ENCODE data around the gene KCTD11. TPM values are rescaled to one million over a fixed set of nuclear protein-coding genes. Genes with fewer than 3 reads are reported as not detected.
"Not testable (repeated sequence)": the region's sequence is repeated elsewhere in the genome, so short reads cannot be mapped to it uniquely, and the experiment has no call there.

The KCTD11 gene
- total RNA-seq, 2 experiments from 2014 or later, result 6.0 to 8.6 TPM

- Histone ChIP-seq H2AFZ (ENCODE audit: low read length) (no peak overlapping the region), H3K9me3 (ENCODE audit: low read length) (no peaks in the 10 kb centered on the region), H3K9me2 (ENCODE audit: insufficient read depth, low read length) (no peaks in the 10 kb centered on the region), H4K20me1 (ENCODE audit: insufficient read depth, low read length) (no peaks in the 10 kb centered on the region), H3K4me3 (ENCODE audit: low read depth, low read length, poor library complexity, severe bottlenecking) (no peak overlapping the region), H3K79me2 (ENCODE audit: insufficient read depth, low read depth, low read length) (no peaks in the 10 kb centered on the region), H3K4me1 (ENCODE audit: insufficient read depth, low read length, poor library complexity, severe bottlenecking) (peaks cover 9% of the 10 kb centered on the region), H3K27ac (ENCODE audit: low read depth, low read length, poor library complexity, severe bottlenecking) (no peak overlapping the region), H3K4me2 (ENCODE audit: low read length) (no peak overlapping the region), H3K36me3 (ENCODE audit: insufficient read depth, low read length) (no peaks in the 10 kb centered on the region)
- ChIA-PET CTCF (ENCODE audit: unreplicated experiment) (no interaction called here), POLR2A (interaction anchor here (0.5 kb wide), 1 partner anchor 218 kb away, joined by 3 read pairs; no protein-coding TSS in a partner anchor)
- no TSS peak for BruUV-seq (replicated peaks)
- intact Hi-C loops (cut with micrococcal nuclease; ENCODE audit: unreplicated experiment), result no loop called here
- DNase-seq (ENCODE audit: low spot score), result no peak
- TF ChIP-seq EZH2phosphoT487 (IDR thresholded peaks at IDR 0.05; ENCODE audit: borderline replicate concordance, low read depth, low read length) (no peak), CTCF (conservative IDR thresholded peaks at IDR 0.05; ENCODE audit: low read length) (no peak)
Measured at GRCh38 chr17:7357381-7357780, 5.4 kb downstream of the KCTD11 start.

- Histone ChIP-seq H2AFZ (ENCODE audit: low read length) (no peak overlapping the region), H3K9me2 (ENCODE audit: insufficient read depth, low read length) (no peaks in the 10 kb centered on the region), H4K20me1 (ENCODE audit: insufficient read depth, low read length) (no peaks in the 10 kb centered on the region), H3K4me2 (ENCODE audit: low read length) (no peak overlapping the region), H3K9me3 (ENCODE audit: low read length) (no peaks in the 10 kb centered on the region), H3K79me2 (ENCODE audit: insufficient read depth, low read depth, low read length) (no peaks in the 10 kb centered on the region), H3K4me1 (ENCODE audit: insufficient read depth, low read length, poor library complexity, severe bottlenecking) (no peaks in the 10 kb centered on the region), H3K36me3 (ENCODE audit: insufficient read depth, low read length) (no peaks in the 10 kb centered on the region), H3K27ac (ENCODE audit: low read depth, low read length, poor library complexity, severe bottlenecking) (no peak overlapping the region), H3K4me3 (ENCODE audit: low read depth, low read length, poor library complexity, severe bottlenecking) (no peak overlapping the region)
- intact Hi-C loops (cut with micrococcal nuclease; ENCODE audit: unreplicated experiment), result loop anchor here (2.0 kb wide), 1 partner anchor 23 kb away; no protein-coding TSS in a partner anchor
- DNase-seq (ENCODE audit: low spot score), result no peak
- ChIA-PET POLR2A (no interaction called here), CTCF (ENCODE audit: unreplicated experiment) (interaction anchor here (0.6 kb wide), 1 partner anchor 25 kb away, joined by 3 read pairs; the partner anchor contains the start of gene ACAP1)
- no peak for TF ChIP-seq EZH2phosphoT487 (IDR thresholded peaks at IDR 0.05; ENCODE audit: borderline replicate concordance, low read depth, low read length)
- no peak for TF ChIP-seq CTCF (conservative IDR thresholded peaks at IDR 0.05; ENCODE audit: low read length)
- BruUV-seq (replicated peaks), result no TSS peak
Measured at GRCh38 chr17:7361906-7362305, 9.9 kb downstream of the KCTD11 start.

- Histone ChIP-seq H3K27ac (ENCODE audit: low read depth, low read length, poor library complexity, severe bottlenecking) (no peak overlapping the region), H3K9me2 (ENCODE audit: insufficient read depth, low read length) (no peaks in the 10 kb centered on the region), H3K79me2 (ENCODE audit: insufficient read depth, low read depth, low read length) (no peaks in the 10 kb centered on the region), H3K4me3 (ENCODE audit: low read depth, low read length, poor library complexity, severe bottlenecking) (no peak overlapping the region), H4K20me1 (ENCODE audit: insufficient read depth, low read length) (no peaks in the 10 kb centered on the region), H3K9me3 (ENCODE audit: low read length) (no peaks in the 10 kb centered on the region), H3K36me3 (ENCODE audit: insufficient read depth, low read length) (no peaks in the 10 kb centered on the region), H3K4me2 (ENCODE audit: low read length) (no peak overlapping the region), H3K4me1 (ENCODE audit: insufficient read depth, low read length, poor library complexity, severe bottlenecking) (no peaks in the 10 kb centered on the region), H2AFZ (ENCODE audit: low read length) (no peak overlapping the region)
- no peak for TF ChIP-seq EZH2phosphoT487 (IDR thresholded peaks at IDR 0.05; ENCODE audit: borderline replicate concordance, low read depth, low read length)
- no peak for TF ChIP-seq CTCF (conservative IDR thresholded peaks at IDR 0.05; ENCODE audit: low read length)
- no TSS peak for BruUV-seq (replicated peaks)
- POLR2A ChIA-PET, result interaction anchor here (0.7 kb wide), 1 partner anchor 30 kb away, joined by 3 read pairs; no protein-coding TSS in a partner anchor
- no peak for DNase-seq (ENCODE audit: low spot score)
- CTCF ChIA-PET (ENCODE audit: unreplicated experiment), result no interaction called here
- intact Hi-C loops (cut with micrococcal nuclease; ENCODE audit: unreplicated experiment), result no loop called here
Measured at GRCh38 chr17:7363311-7363710, 11.3 kb downstream of the KCTD11 start.

- POLR2A ChIA-PET; H3K4me3 ChIP-seq (ENCODE audit: low read depth, low read length, poor library complexity, severe bottlenecking); H3K79me2 ChIP-seq (ENCODE audit: insufficient read depth, low read depth, low read length); BruUV-seq (replicated peaks); H3K9me2 ChIP-seq (ENCODE audit: insufficient read depth, low read length); DNase-seq (ENCODE audit: low spot score); H3K4me2 ChIP-seq (ENCODE audit: low read length); H4K20me1 ChIP-seq (ENCODE audit: insufficient read depth, low read length); CTCF ChIA-PET (ENCODE audit: unreplicated experiment); H3K27ac ChIP-seq (ENCODE audit: low read depth, low read length, poor library complexity, severe bottlenecking); H3K36me3 ChIP-seq (ENCODE audit: insufficient read depth, low read length); H3K4me1 ChIP-seq (ENCODE audit: insufficient read depth, low read length, poor library complexity, severe bottlenecking); H2AFZ ChIP-seq (ENCODE audit: low read length); H3K9me3 ChIP-seq (ENCODE audit: low read length); intact Hi-C loops (cut with micrococcal nuclease; ENCODE audit: unreplicated experiment): not testable (repeated sequence)
Measured at GRCh38 chr17:7365963-7366362, 14.0 kb downstream of the KCTD11 start.
